Endothelial cell of umbilical vein (primary cell): ENCODE data around the gene PAOX. TPM values are rescaled to one million over a fixed set of nuclear protein-coding genes. Genes with fewer than 3 reads are reported as not detected.

ENCODE experiments used
- BruUV-seq: library from RNA; stranded (reverse); fragments of 400-500 nt; replicated peaks from 2 replicates; lab custom pipeline; 2021; lab: Mats Ljungman, UMichigan
- CTCF ChIA-PET: fragments of 300-600, 350-600 bp; sonication (Branson Sonifier 250); formaldehyde crosslinking; loops from one replicate; lab custom pipeline; 2021; ENCODE audit warnings: antibody characterized with exemption, inconsistent platforms; lab: Charles Lee
- POLR2A ChIA-PET: fragments of 300-600, 350-600 bp; sonication (Branson Sonifier 250); formaldehyde crosslinking; loops from one replicate; lab custom pipeline; 2021; ENCODE audit warnings: antibody characterized with exemption, inconsistent platforms; lab: Charles Lee
- DNase-seq: peaks from one replicate; pipeline ENCODE4 v3.0.0-alpha.2; 2011; ENCODE audit warnings: low read depth, low spot score
- FAIRE-seq: peaks from 2 replicates; lab custom pipeline; 2011; peaks lifted over from hg19 to GRCh38; lab: Jason Lieb, UNC
- H2AFZ ChIP-seq: 2 replicates; pipeline ENCODE4 v1.6.0; 2012; ENCODE audit warnings: low read depth, low read length, control low read depth, inconsistent platforms
- H3K27ac ChIP-seq: 2 replicates; pipeline ENCODE4 v1.5.1; 2011; ENCODE audit warnings: low read depth, mild to moderate bottlenecking, control low read depth, low read length, moderate library complexity; ENCODE audit not compliant: insufficient read depth
- H3K27me3 ChIP-seq, 2 experiments: 2 replicates each; pipeline versions ENCODE4 v1.6.0 to v1.6.1; 2011; ENCODE audit warnings: low read length in 2 of 2, mixed read lengths in 1 of 2; ENCODE audit not compliant: control insufficient read depth in 2 of 2, insufficient read depth in 2 of 2
- H3K36me3 ChIP-seq, 2 experiments: 2 replicates in 1 of 2; 3 replicates in 1 of 2; pipeline ENCODE4 v1.5.1; 2011; ENCODE audit warnings: low read length in 2 of 2, mild to moderate bottlenecking in 1 of 2, moderate library complexity in 1 of 2; ENCODE audit not compliant: control insufficient read depth in 2 of 2, insufficient read depth in 2 of 2; ENCODE audit errors: extremely low read depth in 1 of 2
- H3K4me1 ChIP-seq: 3 replicates; pipeline ENCODE4 v1.5.1; 2011; ENCODE audit warnings: mild to moderate bottlenecking, low read length; ENCODE audit not compliant: control insufficient read depth, insufficient read depth; ENCODE audit errors: extremely low read depth
- H3K4me2 ChIP-seq: 2 replicates; pipeline ENCODE4 v1.6.1; 2011; ENCODE audit warnings: low read length, control low read depth, mixed read lengths; ENCODE audit not compliant: insufficient read depth
- H3K4me3 ChIP-seq, 3 experiments: fragments of 200-600 bp in 1 of 3; sonication (generic), shearing (Covaris generic) in 1 of 3; replicated peaks in 1 of 3; 2 replicates each; pipeline ENCODE4 v1.5.1; 2011 to 2016; ENCODE audit warnings: control low read depth in 3 of 3, low read length in 3 of 3, mild to moderate bottlenecking in 2 of 3, inconsistent platforms in 1 of 3, low read depth in 1 of 3, moderate library complexity in 1 of 3; ENCODE audit not compliant: insufficient read depth in 1 of 3
- H3K79me2 ChIP-seq: 2 replicates; pipeline ENCODE4 v1.6.0; 2012; ENCODE audit warnings: low read length, inconsistent platforms; ENCODE audit not compliant: control insufficient read depth, insufficient read depth
- H3K9ac ChIP-seq: replicated peaks from 2 replicates; pipeline ENCODE3; 2011; ENCODE audit warnings: low read length, control low read depth; ENCODE audit not compliant: insufficient read depth; ENCODE audit errors: extremely low read depth
- H3K9me1 ChIP-seq: replicated peaks from 3 replicates; pipeline ENCODE4 v1.6.0; 2011; ENCODE audit warnings: mild to moderate bottlenecking, low read length; ENCODE audit not compliant: control insufficient read depth, insufficient read depth; ENCODE audit errors: extremely low read depth
- H3K9me3 ChIP-seq: replicated peaks from 2 replicates; pipeline ENCODE4 v1.5.1; 2012; ENCODE audit warnings: low read length, inconsistent platforms; ENCODE audit not compliant: control insufficient read depth, insufficient read depth
- H4K20me1 ChIP-seq: replicated peaks from 2 replicates; pipeline ENCODE3; 2011; ENCODE audit warnings: mild to moderate bottlenecking, low read length; ENCODE audit not compliant: control insufficient read depth, insufficient read depth; ENCODE audit errors: extremely low read depth
- GATA2 ChIP-seq: IDR thresholded peaks from 2 replicates; pipeline ENCODE4 v1.7.0; 2011; ENCODE audit warnings: low read depth, mild to moderate bottlenecking, moderate library complexity, mixed read lengths, low read length; ENCODE audit not compliant: insufficient read length, insufficient read depth
- MYC ChIP-seq: IDR thresholded peaks from one replicate; pipeline ENCODE4 v1.6.1; 2011; ENCODE audit warnings: mild to moderate bottlenecking, low read depth, low read length
- POLR2A ChIP-seq: IDR thresholded peaks from 2 replicates; pipeline ENCODE4 v1.6.1; 2012; ENCODE audit warnings: low read depth, mild to moderate bottlenecking, control low read depth, low read length
- POLR2AphosphoS5 ChIP-seq: IDR thresholded peaks from 2 replicates; pipeline ENCODE4 v1.6.1; 2012; ENCODE audit warnings: low read depth, mild to moderate bottlenecking, control low read depth, low read length, moderate library complexity; ENCODE audit not compliant: insufficient read depth
- dilution Hi-C: fragments of 300-500 bp; cut with MboI; formaldehyde crosslinking; loops from one replicate; pipeline ENCODE4 v1.15.0; 2019; ENCODE audit warnings: low sequenced_read_pairs; ENCODE audit not compliant: extremely low pct_ligation_motif_present
- intact Hi-C: fragments of 100-400 bp; cut with micrococcal nuclease; formaldehyde crosslinking; loops from one replicate; pipeline ENCODE4 v1.10.0; 2022
- polyA plus RNA-seq, 4 experiments: library from polyadenylated mRNA; depleted of rRNA in 3 of 4; stranded (reverse) in 3 of 4; unstranded in 1 of 4; fragments of >200 nt; gene quantifications; 2 replicates each; pipeline versions ENCODE4 v1.2.1 to v1.2.3, GENCODE V29; 2011 to 2012; ENCODE audit warnings: missing spikeins in 1 of 4
- total RNA-seq: library from RNA; stranded (reverse); gene quantifications from 2 replicates; pipeline ENCODE4 v1.2.3, GENCODE V29; 2021
- TF ChIP-seq, protein P1 (sequence below), 2 donors: IDR thresholded peaks; 1 replicate in 1 of 2; 2 replicates in 1 of 2; pipeline ENCODE4 v1.5.1; 2011; ENCODE audit warnings: low read length in 2 of 2, mild to moderate bottlenecking in 2 of 2, moderate library complexity in 2 of 2, control low read depth in 1 of 2, inconsistent platforms in 1 of 2, low read depth in 1 of 2; ENCODE audit not compliant: insufficient read depth in 1 of 2; ENCODE audit errors: extremely low read depth in 1 of 2

PAOX gene
- total and polyA plus RNA-seq, 2 donors (not counting 3 experiments of a cell fraction or from before 2014, with no cell fraction given), result 2.6 to 3.8 TPM

DNA sequence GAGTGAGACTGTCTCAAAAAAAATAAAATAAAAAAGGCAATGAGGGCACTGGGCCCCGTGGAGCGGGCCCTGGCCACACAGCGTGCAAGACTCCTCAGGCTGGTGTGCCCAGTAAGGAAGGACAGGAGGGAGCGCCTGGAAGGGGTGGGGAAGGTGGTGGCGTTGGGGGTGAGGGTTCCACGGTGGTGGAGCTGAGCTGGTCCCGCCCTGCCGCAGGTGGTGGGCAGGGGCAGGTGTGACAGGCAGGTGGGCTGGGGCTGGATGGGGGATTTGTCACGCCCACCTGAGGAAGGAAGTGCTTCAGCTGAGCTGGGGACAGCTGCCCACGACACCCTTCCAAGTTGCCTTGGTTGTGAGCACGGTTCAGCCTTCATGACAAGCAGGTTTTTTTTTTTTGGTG lies 32.6 kb upstream of the PAOX start:
- Histone ChIP-seq H3K79me2 (no peaks in the 10 kb centered on the region), H3K27ac (no peak overlapping the region), H3K9me1 (no peaks in the 10 kb centered on the region), H3K36me3 (no peaks in the 10 kb centered on the region), H3K27me3 (no peaks in the 10 kb centered on the region), H3K9me3 (no peaks in the 10 kb centered on the region), H3K4me1 (no peaks in the 10 kb centered on the region), H2AFZ (no peak overlapping the region), H3K4me2 (no peak overlapping the region), H4K20me1 (no peaks in the 10 kb centered on the region), H3K9ac (no peak overlapping the region), H3K4me3 (no peak overlapping the region)
- intact Hi-C loops (no loop called here), dilution Hi-C loops (no loop called here)
- POLR2A ChIA-PET, result no interaction called here
- FAIRE-seq (no peak), DNase-seq (no peak)
- CTCF ChIA-PET, result interaction anchor here (2.9 kb wide), 1 partner anchor 17 kb away, joined by 14 read pairs; no protein-coding TSS in a partner anchor
- no TSS peak for BruUV-seq
- TF ChIP-seq, protein P1, sequence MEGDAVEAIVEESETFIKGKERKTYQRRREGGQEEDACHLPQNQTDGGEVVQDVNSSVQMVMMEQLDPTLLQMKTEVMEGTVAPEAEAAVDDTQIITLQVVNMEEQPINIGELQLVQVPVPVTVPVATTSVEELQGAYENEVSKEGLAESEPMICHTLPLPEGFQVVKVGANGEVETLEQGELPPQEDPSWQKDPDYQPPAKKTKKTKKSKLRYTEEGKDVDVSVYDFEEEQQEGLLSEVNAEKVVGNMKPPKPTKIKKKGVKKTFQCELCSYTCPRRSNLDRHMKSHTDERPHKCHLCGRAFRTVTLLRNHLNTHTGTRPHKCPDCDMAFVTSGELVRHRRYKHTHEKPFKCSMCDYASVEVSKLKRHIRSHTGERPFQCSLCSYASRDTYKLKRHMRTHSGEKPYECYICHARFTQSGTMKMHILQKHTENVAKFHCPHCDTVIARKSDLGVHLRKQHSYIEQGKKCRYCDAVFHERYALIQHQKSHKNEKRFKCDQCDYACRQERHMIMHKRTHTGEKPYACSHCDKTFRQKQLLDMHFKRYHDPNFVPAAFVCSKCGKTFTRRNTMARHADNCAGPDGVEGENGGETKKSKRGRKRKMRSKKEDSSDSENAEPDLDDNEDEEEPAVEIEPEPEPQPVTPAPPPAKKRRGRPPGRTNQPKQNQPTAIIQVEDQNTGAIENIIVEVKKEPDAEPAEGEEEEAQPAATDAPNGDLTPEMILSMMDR (IDR thresholded peaks at IDR 0.05; ENCODE audit: extremely low read depth in 1 of 2, insufficient read depth in 1 of 2, low read depth in 1 of 2, low read length in 2 of 2), result no peak
- TF ChIP-seq GATA2 (no peak), POLR2AphosphoS5 (no peak), MYC (no peak), POLR2A (no peak)
